HCT116 (cell line): ENCODE measurements around the gene CCDC83. TPM values are rescaled to one million over a fixed set of nuclear protein-coding genes. Genes with fewer than 3 reads are reported as not detected.
A peak's percentile ranks its signal among the peaks of the same experiment; 100 is the strongest.

ENCODE experiments used
- ATAC-seq: fragments of 200-7000 bp; cut with Tn5 transposase; 2 replicates; pipeline ENCODE4 v1.9.1; 2020; ENCODE audit warnings: mild to moderate bottlenecking, moderate library complexity
- BruUV-seq: library from RNA; stranded (reverse); fragments of 400-500 nt; replicated peaks from 2 replicates; lab custom pipeline; 2021; lab: Mats Ljungman, UMichigan
- CTCF ChIA-PET: fragments of 300-600 bp; sonication (Branson Sonifier 250); formaldehyde crosslinking; loops from one replicate; lab custom pipeline; 2021; ENCODE audit warnings: antibody characterized with exemption; lab: Charles Lee
- POLR2A ChIA-PET: fragments of 300-600, 350-600 bp; sonication (Branson Sonifier 250); formaldehyde crosslinking; loops from one replicate; lab custom pipeline; 2021; ENCODE audit warnings: antibody characterized with exemption; lab: Charles Lee
- RAD21 ChIA-PET, 2 experiments: fragments of 300-600 bp; sonication (Branson Sonifier 250); formaldehyde crosslinking; loops; one replicate each; lab custom pipeline; 2023; ENCODE audit warnings: low total read pairs in 2 of 2; ENCODE audit not compliant: uncharacterized antibody in 2 of 2, unreplicated experiment in 2 of 2, low non-redundant PET in 1 of 2; lab: Charles Lee
- DNase-seq: peaks from one replicate; pipeline ENCODE4 v3.0.0-alpha.2; 2010; ENCODE audit warnings: low read depth, low spot score
- H2AFZ ChIP-seq: fragments of 200-600 bp; shearing (Covaris generic), sonication (generic); 2 replicates; pipeline ENCODE4 v1.6.1; 2017; ENCODE audit warnings: low read depth, mixed run types, mixed read lengths, antibody characterized with exemption, low read length; ENCODE audit not compliant: poor library complexity, severe bottlenecking
- H3K27ac ChIP-seq: 2 replicates; pipeline ENCODE4 v1.5.1; 2012; ENCODE audit warnings: low read depth, low read length
- H3K27me3 ChIP-seq: fragments of 200-600 bp; sonication (generic); 2 replicates; pipeline ENCODE4 v1.6.1; 2016; ENCODE audit warnings: mixed run types, low read length, mixed read lengths; ENCODE audit not compliant: insufficient read depth
- H3K36me3 ChIP-seq, 2 experiments: fragments of 200-500 bp in 1 of 2; fragments of 200-600 bp in 1 of 2; sonication (Bioruptor generic) in 1 of 2; sonication (generic) in 1 of 2; 2 replicates each; pipeline versions ENCODE4 v1.5.1 to v1.6.1; 2014 to 2016; ENCODE audit warnings: low read length in 2 of 2, inconsistent platforms in 1 of 2, mixed read lengths in 1 of 2, mixed run types in 1 of 2; ENCODE audit not compliant: insufficient read depth in 2 of 2, control insufficient read depth in 1 of 2
- H3K4me1 ChIP-seq, 2 experiments: fragments of 200-600 bp in 1 of 2; sonication (generic) in 1 of 2; 2 replicates each; pipeline versions ENCODE4 v1.5.1 to v1.6.1; 2012 to 2017; ENCODE audit warnings: low read length in 2 of 2, inconsistent platforms in 1 of 2, mild to moderate bottlenecking in 1 of 2, mixed read lengths in 1 of 2, mixed run types in 1 of 2, moderate library complexity in 1 of 2; ENCODE audit not compliant: insufficient read depth in 2 of 2, control insufficient read depth in 1 of 2
- H3K4me2 ChIP-seq: fragments of 200-600 bp; sonication (generic); 2 replicates; pipeline ENCODE4 v1.6.1; 2017; ENCODE audit warnings: mixed run types, low read length, mixed read lengths
- H3K4me3 ChIP-seq, 2 experiments: fragments of 200-600 bp in 1 of 2; sonication (generic) in 1 of 2; replicated peaks in 1 of 2; 2 replicates each; pipeline ENCODE4 v1.5.1; 2011 to 2016; ENCODE audit warnings: low read length in 2 of 2, control low read depth in 1 of 2, low read depth in 1 of 2, mild to moderate bottlenecking in 1 of 2, mixed read lengths in 1 of 2, mixed run types in 1 of 2
- H3K79me2 ChIP-seq: fragments of 200-600 bp; sonication (generic); 2 replicates; pipeline ENCODE4 v1.6.1; 2017; ENCODE audit warnings: mild to moderate bottlenecking, mixed run types, low read length, moderate library complexity, mixed read lengths; ENCODE audit not compliant: insufficient read depth
- H3K9ac ChIP-seq: fragments of 200-600 bp; sonication (generic); 2 replicates; pipeline ENCODE4 v1.6.1; 2016; ENCODE audit warnings: low read length, mixed read lengths
- H3K9me2 ChIP-seq: fragments of 200-600 bp; sonication (generic), shearing (Covaris generic); 2 replicates; pipeline ENCODE4 v1.6.1; 2017; ENCODE audit warnings: mixed run types, mild to moderate bottlenecking, moderate library complexity; ENCODE audit not compliant: insufficient read depth
- H3K9me3 ChIP-seq, 2 experiments: fragments of 200-500 bp in 1 of 2; fragments of 200-600 bp in 1 of 2; sonication (Bioruptor generic) in 1 of 2; sonication (generic) in 1 of 2; 2 replicates each; pipeline ENCODE4 v1.6.1; 2014 to 2017; ENCODE audit warnings: low read length in 2 of 2, mixed read lengths in 2 of 2, inconsistent platforms in 1 of 2, low read depth in 1 of 2, mild to moderate bottlenecking in 1 of 2, mixed run types in 1 of 2, moderate library complexity in 1 of 2; ENCODE audit not compliant: control insufficient read depth in 1 of 2, insufficient read depth in 1 of 2
- H4K20me1 ChIP-seq: fragments of 200-600 bp; sonication (generic), shearing (Covaris generic); 2 replicates; pipeline ENCODE4 v1.6.1; 2017; ENCODE audit warnings: mixed run types, mild to moderate bottlenecking, moderate library complexity; ENCODE audit not compliant: insufficient read depth
- ATF3 ChIP-seq: IDR thresholded peaks from 2 replicates; pipeline ENCODE4 v1.6.1; 2012
- CBX3 ChIP-seq: IDR thresholded peaks from 2 replicates; pipeline ENCODE4 v1.6.1; 2012; ENCODE audit warnings: low read depth
- CEBPB ChIP-seq: IDR thresholded peaks from 2 replicates; pipeline ENCODE4 v1.6.1; 2012; ENCODE audit warnings: low read depth
- CTCF ChIP-seq, 3 experiments: fragments of 200-600 bp in 1 of 3; sonication (generic) in 1 of 3; IDR thresholded peaks in 2 of 3; conservative IDR thresholded peaks in 1 of 3; 2 replicates each; pipeline ENCODE4 v1.5.1; 2012 to 2017; ENCODE audit warnings: low read depth in 2 of 3, low read length in 2 of 3, antibody characterized with exemption in 1 of 3, borderline replicate concordance in 1 of 3, control low read depth in 1 of 3, mild to moderate bottlenecking in 1 of 3, mixed read lengths in 1 of 3, mixed run types in 1 of 3, moderate library complexity in 1 of 3; ENCODE audit not compliant: insufficient read depth in 1 of 3
- EGR1 ChIP-seq: IDR thresholded peaks from 2 replicates; pipeline ENCODE4 v1.6.1; 2012; ENCODE audit warnings: low read depth
- FOSL1 ChIP-seq: IDR thresholded peaks from 2 replicates; pipeline ENCODE4 v1.6.1; 2012; ENCODE audit warnings: low read depth
- JUND ChIP-seq: IDR thresholded peaks from 2 replicates; pipeline ENCODE4 v1.6.1; 2012
- MAX ChIP-seq: IDR thresholded peaks from 2 replicates; pipeline ENCODE4 v1.6.1; 2012
- POLR2A ChIP-seq: IDR thresholded peaks from 2 replicates; pipeline ENCODE4 v1.7.0; 2011; ENCODE audit warnings: borderline replicate concordance; ENCODE audit not compliant: insufficient read depth, insufficient read length; ENCODE audit errors: extremely low read depth
- POLR2AphosphoS5 ChIP-seq: IDR thresholded peaks from 2 replicates; pipeline ENCODE4 v1.6.1; 2011; ENCODE audit warnings: mild to moderate bottlenecking, low read depth, low read length, moderate library complexity
- RAD21 ChIP-seq: IDR thresholded peaks from 2 replicates; pipeline ENCODE4 v1.6.1; 2012; ENCODE audit warnings: low read depth, mild to moderate bottlenecking
- REST ChIP-seq: IDR thresholded peaks from 2 replicates; pipeline ENCODE4 v1.6.1; 2012; ENCODE audit warnings: low read depth
- SIN3A ChIP-seq: IDR thresholded peaks from 2 replicates; pipeline ENCODE4 v1.6.1; 2012; ENCODE audit warnings: low read depth
- SP1 ChIP-seq: IDR thresholded peaks from 2 replicates; pipeline ENCODE4 v1.6.1; 2012; ENCODE audit warnings: low read depth
- ZBTB33 ChIP-seq: IDR thresholded peaks from 2 replicates; pipeline ENCODE4 v1.6.1; 2011; ENCODE audit warnings: mild to moderate bottlenecking, low read length, moderate library complexity; ENCODE audit not compliant: insufficient replicate concordance; ENCODE audit errors: extremely low read depth
- ZFX ChIP-seq: fragments of 450-650 bp; IDR thresholded peaks from 2 replicates; pipeline ENCODE4 v1.6.1; 2017
- ZNF274 ChIP-seq: fragments of 200-500 bp; sonication (Bioruptor generic); IDR thresholded peaks from 2 replicates; pipeline ENCODE4 v1.6.1; 2014; ENCODE audit warnings: mild to moderate bottlenecking, low read depth, low read length, inconsistent platforms
- intact Hi-C: fragments of 100-400 bp; cut with micrococcal nuclease; formaldehyde crosslinking; loops from 2 replicates; pipeline ENCODE4 v1.10.0; 2022
- total RNA-seq: library from RNA; stranded (reverse); gene quantifications from one replicate; pipeline ENCODE4 v1.2.1, GENCODE V29; 2021; ENCODE audit not compliant: unreplicated experiment

The CCDC83 gene
- total RNA-seq, 1 experiment from 2014 or later, result not detected

- ChIA-PET RAD21 (no interaction called here), POLR2A (interaction anchor here (1.0 kb wide), 1 partner anchor 19 kb away, joined by 3 read pairs; no protein-coding TSS in a partner anchor), CTCF (interaction anchor here (0.9 to 1.0 kb wide), 2 partner anchors 13 to 19 kb away, joined by 5 read pairs; no protein-coding TSS in a partner anchor)
- DNase-seq, result no peak
- Histone ChIP-seq H4K20me1 (no peaks in the 10 kb centered on the region), H3K79me2 (no peaks in the 10 kb centered on the region), H3K27ac (no peak overlapping the region), H3K27me3 (no peaks in the 10 kb centered on the region), H3K4me3 (peak overlapping the region in 1 of 2 experiments; percentile 65; a peak in 2 of 4 replicates), H3K4me2 (peak overlapping the region; percentile 91), H3K9me3 (no peaks in the 10 kb centered on the region), H3K4me1 (peaks cover 15 to 45% of the 10 kb centered on the region in 2 experiments), H2AFZ (no peak overlapping the region), H3K36me3 (no peaks in the 10 kb centered on the region), H3K9me2 (no peaks in the 10 kb centered on the region), H3K9ac (no peak overlapping the region)
- no TSS peak for BruUV-seq
- TF ChIP-seq ZNF274 (no peak), ZBTB33 (no peak), FOSL1 (no peak), CBX3 (no peak), JUND (no peak), EGR1 (no peak), ATF3 (no peak), RAD21 (peak; percentile 40), POLR2A (no peak), REST (no peak), CTCF (IDR thresholded peaks at IDR 0.05 in 2 of 3, conservative IDR thresholded peaks at IDR 0.05 in 1 of 3; ENCODE audit: borderline replicate concordance in 1 of 3, insufficient read depth in 1 of 3, low read depth in 2 of 3, low read length in 2 of 3) (peak; percentile 18 to 46 (median 33); a peak in 3 of 6 replicates), SP1 (no peak), POLR2AphosphoS5 (no peak), ZFX (no peak), CEBPB (no peak), SIN3A (no peak), MAX (no peak)
- intact Hi-C loops, result no loop called here
- no peak for ATAC-seq
These were observed 45.3 kb upstream of the CCDC83 start for GRCh38 chr11:85809863-85810262.
